Esophagus muscularis mucosa (tissue), 3 donors: ENCODE data around the gene SNRNP27.

ENCODE experiments used
- POLR2AphosphoS5 ChIP-seq, 2 donors: sonication (generic); formaldehyde crosslinking; IDR thresholded peaks; one replicate each; pipeline ENCODE4 v1.6.1; 2017; ENCODE audit warnings: antibody characterized with exemption in 2 of 2
- TF ChIP-seq, protein P1 (sequence below), 3 experiments: fragments of 200-600 bp in 2 of 3; fragments of 450-650 bp in 1 of 3; sonication (generic) in 2 of 3; IDR thresholded peaks; one replicate each; pipeline ENCODE4 v1.5.1; 2017 to 2019; ENCODE audit warnings: antibody characterized with exemption in 3 of 3, mild to moderate bottlenecking in 2 of 3, moderate library complexity in 1 of 3

DNA sequence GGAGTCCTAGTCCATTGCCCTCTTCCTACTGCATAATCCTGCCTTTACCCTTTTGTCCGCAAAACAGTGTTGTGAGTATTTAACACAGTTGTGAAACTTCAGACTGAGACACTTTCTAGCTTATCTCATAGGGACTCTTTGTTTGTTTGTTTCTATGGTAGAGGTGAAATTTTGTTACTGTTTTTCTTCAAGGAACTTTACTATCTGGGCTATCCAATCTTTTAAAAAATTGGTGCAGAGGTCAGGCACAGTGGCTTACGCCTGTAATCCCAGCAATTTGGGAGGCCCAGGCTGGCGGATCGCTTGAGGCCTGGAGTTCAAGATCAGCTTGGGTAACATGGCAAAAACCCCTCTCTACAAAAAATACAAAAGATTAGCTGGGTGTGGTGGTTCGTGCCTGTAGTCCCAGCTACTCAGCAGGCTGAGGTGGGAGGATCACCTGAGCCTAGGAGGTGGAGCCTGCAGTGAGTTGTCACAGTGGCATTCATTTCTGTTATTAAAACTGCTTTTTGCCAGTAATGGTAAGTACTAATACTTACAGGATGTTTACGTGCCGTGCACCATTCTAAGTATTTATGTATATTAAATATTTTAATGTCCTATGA lies 45.5 kb upstream of the SNRNP27 start:
- TF ChIP-seq, protein P1, sequence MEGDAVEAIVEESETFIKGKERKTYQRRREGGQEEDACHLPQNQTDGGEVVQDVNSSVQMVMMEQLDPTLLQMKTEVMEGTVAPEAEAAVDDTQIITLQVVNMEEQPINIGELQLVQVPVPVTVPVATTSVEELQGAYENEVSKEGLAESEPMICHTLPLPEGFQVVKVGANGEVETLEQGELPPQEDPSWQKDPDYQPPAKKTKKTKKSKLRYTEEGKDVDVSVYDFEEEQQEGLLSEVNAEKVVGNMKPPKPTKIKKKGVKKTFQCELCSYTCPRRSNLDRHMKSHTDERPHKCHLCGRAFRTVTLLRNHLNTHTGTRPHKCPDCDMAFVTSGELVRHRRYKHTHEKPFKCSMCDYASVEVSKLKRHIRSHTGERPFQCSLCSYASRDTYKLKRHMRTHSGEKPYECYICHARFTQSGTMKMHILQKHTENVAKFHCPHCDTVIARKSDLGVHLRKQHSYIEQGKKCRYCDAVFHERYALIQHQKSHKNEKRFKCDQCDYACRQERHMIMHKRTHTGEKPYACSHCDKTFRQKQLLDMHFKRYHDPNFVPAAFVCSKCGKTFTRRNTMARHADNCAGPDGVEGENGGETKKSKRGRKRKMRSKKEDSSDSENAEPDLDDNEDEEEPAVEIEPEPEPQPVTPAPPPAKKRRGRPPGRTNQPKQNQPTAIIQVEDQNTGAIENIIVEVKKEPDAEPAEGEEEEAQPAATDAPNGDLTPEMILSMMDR (IDR thresholded peaks at IDR 0.05): no peak
- no peak for TF ChIP-seq POLR2AphosphoS5 (IDR thresholded peaks at IDR 0.05)
